Stimulated activated CD4-positive, alpha-beta T cell treated with anti-CD3 and anti-CD28 coated beads, Interleukin-1b, Interleukin-23, amount 100 ng/mL, for 48 hours (primary cell): Measurements from ENCODE around the gene MYO1C.

Source experiments
- DNase-seq: peaks from one replicate; pipeline ENCODE4 v3.0.0-alpha.2; 2020

The MYO1C gene

DNA sequence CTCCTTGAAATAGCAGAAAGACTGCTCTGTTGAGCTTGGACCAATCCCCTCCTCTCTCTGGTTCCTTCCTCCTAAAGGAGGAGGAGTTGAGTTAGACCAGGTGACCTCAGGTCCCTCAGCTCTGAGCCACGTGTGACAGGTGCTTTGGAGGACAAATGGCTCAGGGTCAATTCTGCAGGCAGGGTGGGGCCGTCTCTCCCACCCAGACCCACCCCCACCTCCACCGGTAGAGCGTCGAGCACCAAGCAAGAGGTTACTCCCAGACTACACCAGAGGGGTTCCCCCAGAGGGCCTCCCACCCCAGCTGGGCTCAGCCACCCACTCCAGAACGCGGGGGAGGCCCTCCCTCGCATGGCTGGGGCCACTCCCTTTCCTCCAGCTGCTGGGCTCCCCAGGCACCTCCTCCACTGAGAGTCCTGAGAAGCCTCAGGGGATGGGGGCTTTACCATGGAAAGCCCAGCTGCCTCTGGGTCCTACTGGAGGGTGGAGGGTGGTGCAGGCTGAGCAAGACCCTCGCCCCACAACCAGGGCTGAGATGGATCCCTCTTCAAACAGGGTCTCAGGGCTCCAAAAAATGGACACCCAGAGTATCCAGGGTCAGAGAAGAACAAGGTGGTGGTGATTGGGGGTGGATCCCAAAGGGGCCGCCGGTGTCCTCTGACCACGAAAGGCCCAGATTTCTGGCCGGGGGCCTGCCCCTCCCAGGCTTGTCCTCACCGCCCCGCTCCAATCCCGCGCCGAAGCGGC, 7.6 kb downstream of the MYO1C start:
- DNase-seq, result no peak

DNA sequence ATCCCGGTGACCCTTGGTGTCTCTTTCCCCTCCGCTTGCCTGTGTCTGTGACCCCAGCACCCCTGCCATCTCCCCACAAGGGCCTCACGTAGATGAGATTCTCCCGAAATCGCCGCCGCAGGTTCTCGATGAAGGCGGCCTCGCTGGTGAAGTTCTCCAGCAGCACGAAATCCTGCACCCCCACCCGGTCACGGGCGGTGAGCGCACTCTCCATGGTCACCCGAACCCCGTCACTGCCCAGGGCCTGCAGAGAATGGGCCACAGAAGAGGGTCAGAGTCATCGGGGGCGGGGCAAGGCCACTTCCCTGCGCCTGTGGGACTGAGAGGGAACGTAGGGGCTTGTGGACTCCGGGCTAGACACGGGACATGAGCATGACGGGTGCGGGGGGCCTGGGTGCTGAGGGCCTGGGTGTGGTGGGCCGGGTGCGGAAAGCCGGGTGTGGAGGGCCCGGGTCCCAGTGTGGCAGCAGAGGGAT, 8.4 kb downstream of the MYO1C start:
- DNase-seq, result no peak

DNA sequence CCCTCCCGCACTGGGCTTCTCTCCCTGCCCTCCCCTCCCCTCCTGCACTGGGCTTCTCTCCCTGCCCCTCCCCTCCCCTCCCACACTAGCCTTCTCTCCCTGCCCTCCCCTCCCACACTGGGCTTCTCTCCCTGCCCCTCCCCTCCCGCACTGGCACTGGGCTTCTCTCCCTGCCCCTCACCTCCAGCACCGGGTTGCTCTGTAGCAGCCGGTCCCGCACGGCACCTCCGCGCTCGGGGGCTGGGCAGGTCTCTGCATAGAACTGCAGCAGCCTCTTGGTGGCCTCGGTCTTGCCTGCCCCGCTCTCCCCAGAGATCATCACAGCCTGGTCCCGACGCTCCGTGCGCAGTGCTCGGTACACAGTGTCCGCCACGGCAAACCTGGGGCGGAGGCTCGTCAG, 9.8 kb downstream of the MYO1C start:
- no peak for DNase-seq

DNA sequence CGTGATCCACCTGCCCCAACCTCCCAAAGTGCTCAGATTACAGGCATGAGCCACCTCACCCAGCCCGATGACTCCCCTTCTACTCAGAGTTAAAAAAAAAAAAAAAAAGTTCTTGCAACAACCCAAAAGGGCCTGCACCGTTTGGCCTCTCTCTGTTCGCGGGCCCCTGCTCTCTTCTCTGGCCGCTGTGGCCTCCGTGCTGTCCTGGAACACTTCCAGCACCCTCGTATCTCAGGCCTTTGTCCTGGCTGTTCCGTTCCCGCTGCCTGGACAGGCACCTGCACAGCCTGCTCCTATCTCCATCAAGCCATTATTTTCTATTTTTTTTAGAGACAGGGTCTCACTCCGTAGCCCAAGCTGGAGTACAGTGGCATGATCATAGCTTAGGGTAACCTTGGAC, 10.8 kb downstream of the MYO1C start:
- DNase-seq, result no peak

DNA sequence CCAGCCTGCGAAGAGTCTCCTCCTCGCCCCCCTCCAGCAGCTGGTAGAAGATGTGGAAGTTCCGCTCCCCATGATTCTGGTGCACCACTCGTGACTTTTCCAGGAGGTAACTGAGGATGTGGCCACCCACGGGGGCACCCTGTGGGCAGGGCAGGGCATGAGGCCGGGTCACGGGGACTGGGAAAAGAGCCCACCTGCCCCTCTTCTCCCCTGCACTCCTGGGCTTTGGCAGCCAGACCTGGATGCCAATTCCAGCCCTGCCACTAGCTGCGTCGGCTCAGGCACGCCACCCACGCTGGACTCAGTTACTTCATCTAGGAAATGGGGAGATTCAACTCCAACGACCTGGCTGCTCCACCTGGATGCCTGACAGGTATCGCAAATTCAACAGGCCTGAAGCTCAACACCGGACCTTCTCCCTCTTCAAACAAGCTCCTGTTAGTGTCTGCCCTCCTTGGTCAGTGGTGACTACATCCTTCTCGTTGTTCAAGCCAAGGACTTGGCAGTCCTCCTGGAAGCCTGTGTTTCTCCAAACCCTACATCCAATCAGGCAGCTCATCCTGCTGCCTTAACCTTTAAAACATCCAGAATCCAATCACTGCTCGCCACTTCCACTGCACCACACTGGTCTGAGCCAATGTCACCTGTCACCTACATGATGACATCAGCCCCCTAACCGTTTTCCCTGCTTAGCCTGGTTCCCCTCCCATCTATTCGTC, 11.6 kb downstream of the MYO1C start:
- no peak for DNase-seq

DNA sequence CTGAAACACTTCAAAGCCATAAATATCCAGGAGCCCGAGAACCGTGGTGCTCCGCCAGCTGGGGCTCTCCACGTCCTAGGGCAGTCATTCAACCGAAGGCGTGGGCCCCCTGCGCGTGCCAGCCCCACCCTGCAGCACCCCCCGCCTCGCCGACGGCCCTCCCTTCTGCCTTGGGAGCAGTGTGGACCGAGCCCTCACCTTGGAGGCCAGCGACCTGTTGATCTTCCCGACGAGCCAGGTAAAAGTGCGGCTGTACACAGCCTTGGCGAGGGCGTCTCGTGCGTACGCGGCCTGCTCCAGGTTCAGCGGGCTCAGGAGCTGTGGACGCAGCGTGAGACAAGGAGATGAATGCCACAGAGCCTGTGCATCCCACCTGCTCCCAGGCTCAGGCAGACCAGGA, 14.1 kb downstream of the MYO1C start:
- DNase-seq, result no peak

DNA sequence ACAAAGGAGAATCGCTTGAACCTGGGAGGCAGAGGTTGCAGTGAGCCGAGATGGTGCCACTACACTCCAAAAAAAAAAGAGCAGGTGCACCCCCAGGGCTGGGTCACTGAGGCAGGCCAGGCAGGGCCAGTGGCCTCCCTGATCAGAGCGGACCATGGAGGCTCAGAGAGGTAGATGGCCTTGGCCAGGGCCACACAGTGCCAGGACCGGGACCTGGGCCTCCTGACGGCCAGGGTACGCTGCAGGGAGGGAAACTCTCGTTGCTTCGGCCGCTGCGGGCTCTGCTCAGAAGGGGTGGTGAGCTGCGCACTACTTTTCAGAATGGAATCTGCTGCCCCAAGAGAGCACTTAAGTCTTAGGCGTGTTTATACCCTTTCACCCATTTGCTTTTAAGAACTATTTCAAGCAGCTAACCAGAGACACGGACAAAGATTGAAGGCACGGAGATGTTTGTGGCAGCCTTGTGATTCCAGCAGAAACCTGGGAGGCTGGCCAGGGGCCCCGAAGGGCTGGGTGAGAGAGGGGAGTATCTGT, 17.1 kb downstream of the MYO1C start:
- DNase-seq, result no peak

DNA sequence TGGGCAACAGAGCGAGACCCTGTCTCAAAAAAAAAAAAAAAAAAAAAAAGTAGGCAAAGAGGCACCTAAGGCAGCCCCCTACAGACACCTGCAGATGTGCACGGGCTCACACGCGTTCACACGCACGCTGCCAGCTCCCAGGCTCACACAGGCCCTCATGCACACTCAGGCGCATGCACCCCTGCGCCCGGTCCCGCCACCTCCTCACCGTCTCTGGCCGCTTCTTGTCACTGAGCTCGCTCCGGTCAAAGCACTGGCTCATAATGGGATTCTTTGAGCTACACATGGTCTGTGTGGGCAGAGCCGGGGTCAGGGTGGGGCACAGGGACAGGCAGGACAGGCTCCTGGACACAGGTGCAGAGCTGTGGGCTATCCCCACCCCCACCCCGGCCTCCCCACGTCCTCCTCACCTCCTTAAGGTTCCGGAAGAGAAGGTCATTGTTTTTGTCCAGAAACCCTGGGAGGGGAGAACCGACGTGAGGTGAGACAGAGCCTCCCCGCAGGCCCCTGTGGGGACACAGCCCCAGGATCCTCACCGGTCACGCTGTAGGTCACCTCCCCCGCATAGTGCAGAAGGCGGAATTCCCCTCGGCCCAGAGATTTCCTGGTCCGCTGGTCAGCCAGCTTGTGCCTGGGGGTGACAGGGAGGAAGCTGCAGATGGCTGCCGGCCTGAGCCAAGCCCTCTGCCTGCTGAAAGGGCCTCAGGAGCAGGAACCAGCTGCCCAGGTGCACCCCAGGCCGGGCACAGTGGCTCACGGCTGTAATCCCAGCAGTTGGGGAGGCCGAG, 17.9 kb downstream of the MYO1C start:
- DNase-seq, result no peak

DNA sequence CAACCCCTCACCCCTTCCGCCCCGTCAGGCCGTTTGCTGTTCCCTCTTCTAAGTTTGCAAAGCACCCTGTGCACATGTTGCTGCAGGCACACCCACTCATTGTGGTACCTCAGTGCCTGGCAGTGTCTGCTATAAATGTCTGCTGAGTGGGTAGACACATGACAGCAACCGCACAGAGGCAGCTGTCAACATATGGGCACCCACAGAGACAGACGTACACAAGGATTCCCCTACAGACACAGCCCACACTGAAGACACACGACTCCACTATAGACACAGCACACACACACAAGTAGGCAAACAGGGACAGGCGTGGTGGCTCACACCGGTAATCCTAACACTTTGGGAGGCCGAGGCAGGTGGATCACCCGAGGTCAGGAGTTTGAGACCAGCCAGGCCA, 18.6 kb downstream of the MYO1C start:
- no peak for DNase-seq

DNA sequence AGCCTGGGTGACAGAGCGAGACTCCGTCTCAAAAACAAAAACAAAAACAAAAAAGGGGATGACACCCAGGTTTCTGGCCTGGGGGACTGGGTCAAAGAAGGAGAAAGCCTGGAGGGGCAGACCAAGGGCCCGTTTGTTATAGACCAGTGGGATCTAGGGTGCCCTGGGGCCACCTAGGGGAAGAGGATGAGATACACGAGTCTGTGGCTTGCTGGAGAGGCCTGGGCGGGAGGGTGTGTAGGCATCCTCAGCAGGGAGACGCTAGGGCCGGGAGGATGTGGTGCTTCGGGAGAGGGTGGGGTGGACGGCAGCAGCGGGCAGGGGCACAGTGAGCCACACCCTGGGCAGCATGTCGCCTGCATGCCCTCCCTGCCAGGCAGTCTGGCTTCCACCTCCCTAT, 19.3 kb downstream of the MYO1C start:
- no peak for DNase-seq

DNA sequence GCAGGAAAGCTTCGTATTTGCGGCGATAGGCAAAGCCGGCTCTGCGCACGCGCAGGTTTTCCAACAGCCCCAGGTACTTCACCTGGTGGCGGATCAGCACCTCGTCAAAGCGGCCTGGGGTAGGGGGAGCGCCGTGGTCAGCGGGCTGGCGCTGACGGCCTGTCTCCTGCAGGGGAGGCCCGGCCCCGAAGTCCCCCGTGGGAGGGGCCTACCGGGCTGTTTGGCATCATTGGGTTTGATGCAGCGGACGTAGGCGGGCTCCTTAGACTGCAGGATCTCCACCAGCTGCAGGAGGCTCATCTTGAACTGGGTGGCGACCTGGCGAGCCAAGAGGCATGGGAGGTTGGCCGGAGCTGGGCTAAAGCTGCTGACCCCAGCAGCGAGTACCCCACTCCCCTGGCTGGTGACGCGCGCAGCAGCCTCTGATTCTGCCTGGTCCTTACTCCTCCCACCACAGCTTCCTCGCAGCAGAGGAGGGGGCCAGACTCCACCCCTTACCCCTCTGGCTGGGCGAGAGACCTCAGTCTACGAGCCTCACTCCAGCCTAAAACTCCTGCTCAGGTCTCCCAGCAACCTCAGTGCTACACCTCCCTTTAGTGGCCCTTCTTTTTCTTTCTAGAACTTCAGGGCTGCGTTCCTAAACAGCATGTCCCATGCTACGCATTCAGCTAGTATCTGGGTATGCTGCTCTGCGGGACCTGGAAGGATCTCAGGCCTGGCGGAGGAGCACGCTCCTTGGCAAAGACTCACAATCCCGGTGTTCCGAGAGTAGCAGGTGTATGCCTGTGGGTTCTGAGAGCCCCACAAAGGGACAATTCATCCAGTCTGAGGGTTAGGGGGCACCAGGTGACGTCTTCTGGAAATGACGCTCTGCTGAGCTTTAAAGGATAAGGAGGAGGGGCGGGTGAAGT, 20.3 kb downstream of the MYO1C start:
- DNase-seq, result no peak

DNA sequence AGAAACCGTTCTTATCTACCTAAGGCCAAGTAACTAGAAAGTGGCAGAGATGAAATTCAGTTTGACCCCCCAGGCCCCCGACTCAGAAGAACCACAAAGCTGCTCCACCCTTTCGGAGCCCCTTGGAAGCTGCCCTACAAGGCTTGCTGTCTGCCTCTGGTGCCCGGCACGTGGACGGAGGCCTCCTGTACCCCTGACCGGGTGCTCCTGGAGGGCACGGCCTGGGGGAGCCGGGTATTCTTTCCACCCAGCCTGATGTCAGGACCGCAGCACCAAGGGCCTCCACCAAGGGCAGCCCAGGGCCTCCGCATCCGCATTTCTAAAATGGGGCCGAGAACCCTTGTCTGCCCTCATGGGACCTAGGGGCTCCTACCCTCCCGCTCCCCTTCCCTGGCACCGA, 21.0 kb downstream of the MYO1C start:
- DNase-seq, result no peak

DNA sequence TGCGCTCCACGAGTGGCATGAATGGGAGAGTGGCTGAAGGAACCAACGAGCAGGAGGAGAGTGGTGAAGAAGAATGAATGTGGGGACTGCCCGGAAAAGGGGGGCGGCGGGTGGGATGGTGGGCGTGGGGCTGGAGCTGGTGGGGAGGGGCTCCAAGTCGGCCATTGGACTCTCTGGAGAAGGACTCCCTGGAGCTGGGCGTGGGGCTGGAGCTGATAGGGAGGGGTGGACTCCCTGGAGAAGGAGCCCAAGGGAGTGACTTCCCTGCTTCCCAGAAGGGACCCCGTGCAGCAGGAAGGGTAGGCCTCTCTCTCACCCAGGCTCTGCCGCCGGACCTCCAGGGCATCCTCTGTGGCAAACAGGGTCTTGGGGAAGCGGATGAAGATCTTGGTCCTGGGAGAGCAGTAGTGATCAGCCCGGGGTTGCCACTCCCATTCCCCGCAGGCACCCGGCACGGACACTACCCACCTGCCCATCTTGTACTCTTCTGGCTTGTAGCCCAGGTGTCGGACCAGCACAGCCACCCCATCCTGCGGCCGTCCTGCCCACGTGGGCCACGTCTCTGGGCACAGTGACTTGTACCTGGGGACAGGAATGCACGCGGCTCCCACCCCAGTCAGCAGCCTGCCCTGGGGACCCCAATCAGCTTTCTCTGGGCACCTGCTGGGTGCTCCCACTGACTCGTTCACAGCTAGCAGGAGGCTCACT, 21.6 kb downstream of the MYO1C start:
- DNase-seq, result no peak

DNA sequence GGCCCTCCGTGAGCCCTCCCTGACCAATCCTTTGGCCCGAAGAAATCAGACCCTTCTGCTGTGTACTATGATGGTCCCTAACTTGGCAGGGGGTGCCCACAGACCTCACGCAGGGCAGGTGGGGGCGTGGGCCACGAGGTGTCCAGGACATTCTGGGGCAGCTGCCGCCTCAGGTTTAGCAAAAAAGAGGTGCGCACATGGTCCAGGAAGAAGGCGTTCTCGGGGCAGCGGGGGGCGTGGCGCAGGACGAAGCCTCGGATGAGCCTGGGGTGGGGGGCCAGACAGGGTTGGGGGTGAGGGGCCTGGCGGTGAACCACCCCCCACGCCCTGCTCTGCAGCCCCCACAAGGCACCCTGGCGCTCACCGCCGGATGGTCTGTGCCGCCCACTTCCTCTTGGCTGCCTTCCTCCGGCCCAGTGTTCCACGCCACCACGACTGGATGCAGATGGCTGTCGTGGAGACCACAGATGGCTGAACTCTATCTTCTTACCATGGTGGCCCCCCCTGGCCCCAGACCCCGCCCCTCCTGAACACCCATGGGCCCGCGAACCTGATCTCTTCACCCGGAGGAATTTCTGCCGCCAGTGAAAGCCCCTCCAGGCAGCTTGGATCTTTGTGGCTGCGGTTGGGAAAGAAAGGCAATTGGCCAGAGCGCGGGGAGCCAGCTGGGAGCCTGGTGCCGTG, 22.3 kb downstream of the MYO1C start:
- no peak for DNase-seq

DNA sequence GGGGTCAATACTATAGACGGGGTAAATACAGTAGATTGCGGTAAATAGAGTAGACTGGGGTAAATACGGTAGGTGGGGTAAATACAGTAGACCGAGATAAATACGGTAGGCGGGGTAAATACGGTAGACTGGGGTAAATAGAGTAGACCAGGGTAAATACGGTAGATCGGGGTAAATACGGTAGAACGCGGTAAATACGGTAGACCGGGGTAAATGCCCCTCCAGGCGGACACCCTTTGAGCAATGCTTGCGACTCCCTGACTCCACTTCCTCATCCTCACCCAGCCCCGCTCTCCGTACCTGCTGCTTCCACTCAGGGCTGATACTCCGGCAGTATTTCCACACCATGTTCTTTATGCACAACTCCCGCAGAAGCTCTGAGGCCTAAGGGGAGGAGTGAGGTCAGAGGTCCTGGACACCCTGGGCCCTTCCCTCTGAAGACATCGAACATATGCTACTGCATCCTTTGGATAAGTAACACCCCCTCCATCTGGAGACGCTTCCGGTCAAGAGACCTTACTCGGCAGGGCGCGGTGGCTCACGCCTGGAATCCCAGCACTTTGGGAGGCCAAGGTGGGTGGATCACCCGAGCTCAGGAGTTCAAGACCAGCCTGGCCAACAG, 23.1 kb downstream of the MYO1C start:
- DNase-seq, result no peak

DNA sequence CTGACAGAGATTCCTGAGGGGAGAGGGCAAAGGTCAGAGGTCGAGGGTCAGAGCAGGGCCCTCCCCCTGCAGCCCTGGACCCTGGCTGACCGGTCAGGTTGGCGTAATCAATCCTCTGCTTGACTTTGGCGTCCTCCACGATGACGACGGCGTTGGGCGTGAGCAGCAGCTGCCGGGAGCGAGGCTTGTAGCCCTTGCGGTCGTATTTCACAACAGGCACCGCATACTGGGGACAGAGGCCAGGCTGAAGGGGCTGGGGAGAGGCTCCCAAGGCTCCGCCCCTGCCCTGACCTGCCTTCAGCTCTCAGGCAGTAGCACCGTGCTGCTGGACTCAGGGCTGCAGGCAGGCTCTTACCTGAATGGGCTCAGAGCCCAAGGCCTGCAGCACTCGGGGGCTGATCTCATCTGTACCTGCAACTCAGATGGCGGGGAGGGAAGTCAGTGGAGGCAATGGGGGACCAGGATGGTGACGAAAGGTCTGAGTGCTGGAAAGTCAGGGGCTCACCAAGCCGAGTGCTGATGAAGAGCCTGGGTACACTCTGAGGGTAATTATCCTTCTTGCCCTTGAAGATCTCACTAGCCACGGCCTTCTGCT, 24.5 kb downstream of the MYO1C start:
- DNase-seq, result no peak

DNA sequence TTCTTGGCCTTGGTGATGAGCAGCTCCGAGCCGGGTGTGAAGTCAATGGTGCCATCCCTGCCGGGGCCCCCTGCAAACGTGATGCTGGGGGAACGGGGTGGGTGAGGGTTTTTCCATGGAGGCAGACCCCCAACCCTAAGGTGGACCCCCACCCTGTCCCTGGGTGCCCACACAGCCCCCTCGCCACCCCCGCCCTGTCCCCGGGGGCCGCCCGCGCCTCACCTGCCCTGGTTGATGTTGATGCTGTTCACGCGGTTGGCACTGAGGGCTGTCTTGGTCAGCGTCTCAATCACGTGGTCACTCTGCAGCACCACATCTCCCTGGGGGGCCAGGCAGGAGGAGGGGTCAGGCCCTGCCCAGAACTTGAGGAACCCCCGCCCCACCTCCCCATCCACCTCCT, 25.2 kb downstream of the MYO1C start:
- DNase-seq, result no peak

DNA sequence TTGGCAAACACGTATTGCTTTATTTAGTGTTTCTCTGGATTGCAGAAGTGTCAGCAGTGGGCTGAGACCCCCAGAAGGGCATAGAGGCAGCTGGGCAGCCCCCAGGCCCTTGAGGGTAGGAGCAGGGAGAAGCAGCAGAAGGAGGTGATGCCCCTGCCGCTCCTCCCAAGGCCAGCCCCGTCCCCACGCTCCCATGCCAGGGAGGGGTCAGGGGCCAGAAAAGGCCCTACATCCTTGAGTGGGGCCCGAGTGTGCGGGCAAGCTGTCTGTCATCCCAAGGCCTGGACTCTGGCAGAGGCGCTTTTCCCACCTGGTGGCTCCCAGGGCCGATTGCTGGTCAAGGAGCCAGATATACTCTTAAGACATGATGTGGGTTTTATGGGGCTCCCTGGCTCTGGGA, 28.3 kb downstream of the MYO1C start:
- DNase-seq, result no peak

DNA sequence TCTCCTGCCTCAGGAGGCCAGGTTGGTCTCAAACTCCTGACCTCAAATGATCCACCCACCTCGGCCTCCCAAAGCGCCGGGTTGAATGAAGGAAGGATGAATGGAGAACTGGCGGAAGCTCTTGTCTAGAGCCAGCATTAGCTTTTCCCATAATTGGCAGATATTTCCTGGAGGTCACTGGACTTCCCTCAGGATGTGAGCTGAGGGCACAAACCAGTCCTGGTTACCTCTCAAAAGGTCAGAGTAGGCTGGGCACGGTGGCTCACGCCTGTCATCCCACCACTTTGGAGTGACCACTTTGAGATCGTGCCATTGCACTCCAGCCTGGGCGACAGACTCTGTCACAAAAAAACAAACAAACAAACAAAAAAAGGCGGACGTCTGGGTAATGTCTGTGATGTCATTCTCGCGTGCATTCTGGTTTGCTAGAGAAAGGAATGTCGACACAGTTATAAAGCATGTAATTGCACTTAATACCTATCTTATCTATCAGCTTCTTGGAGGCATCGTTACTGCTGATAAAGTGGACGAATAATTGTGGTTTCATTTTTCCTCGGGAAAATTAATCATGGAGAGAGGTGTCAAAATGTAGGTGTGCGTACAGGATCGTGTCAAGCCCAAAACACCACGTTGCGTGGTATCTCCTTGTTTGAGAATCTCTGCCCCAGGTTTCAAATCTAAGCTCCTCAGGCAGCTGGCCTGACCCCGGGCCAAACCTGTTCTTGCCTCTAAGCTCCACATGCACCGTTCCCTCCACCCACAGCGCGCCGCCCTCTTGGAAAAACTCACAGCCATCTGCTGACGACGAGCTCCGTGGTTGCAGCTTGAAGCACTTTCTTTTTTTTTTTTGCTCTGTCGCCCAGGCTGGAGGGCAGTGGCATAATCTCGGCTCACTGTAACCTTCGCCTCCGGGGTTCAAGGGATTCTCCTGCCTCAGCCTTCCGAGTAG, 30.0 kb downstream of the MYO1C start:
- no peak for DNase-seq
